Inflammatory macrophage (primary cell): Measurements from ENCODE around the gene SLC35F2.
"Not testable (repeated sequence)": the region's sequence is repeated elsewhere in the genome, so short reads cannot be mapped to it uniquely, and the experiment has no call there.

Experiments used
- DNase-seq, 2 donors: peaks; one replicate each; pipeline ENCODE4 v3.0.0-alpha.2; 2020 to 2022

Gene SLC35F2

DNA sequence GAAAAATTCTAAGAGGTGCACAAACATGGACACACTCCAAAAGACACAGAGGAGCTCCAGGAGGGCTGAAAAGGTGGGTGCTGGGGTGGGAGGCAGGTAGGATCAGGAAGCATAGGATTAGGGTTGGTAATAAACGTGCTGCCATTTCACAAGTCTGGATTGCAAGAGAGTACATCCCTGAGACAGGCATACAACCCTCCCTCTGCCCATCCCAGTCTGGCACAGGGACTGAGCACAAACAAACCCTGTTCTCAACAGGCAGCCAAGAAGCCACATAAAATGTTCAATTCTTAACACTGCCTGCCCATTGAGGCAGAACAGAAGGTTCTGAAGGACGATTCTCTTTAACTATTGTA lies 18.5 kb downstream of the SLC35F2 start:
- peak in 1 of 2 donors; percentile 6 for DNase-seq

DNA sequence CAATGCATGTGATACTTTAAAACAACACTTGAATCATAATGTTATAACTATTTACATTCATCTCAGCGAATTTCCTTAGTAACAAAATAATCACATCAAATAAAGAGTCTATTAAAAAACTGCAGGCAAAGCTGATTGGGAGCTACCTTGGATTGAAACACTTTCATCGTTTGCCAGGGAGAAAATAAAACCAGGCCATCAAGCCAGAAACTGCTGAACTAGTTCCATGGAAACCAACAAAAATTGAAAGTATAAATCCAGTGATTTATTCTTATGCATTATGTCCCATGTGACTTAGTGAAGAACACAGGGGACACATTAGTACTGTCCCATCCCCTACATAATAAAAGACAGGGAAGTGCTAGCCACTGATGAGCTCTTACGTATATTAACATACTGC lies 21.7 kb downstream of the SLC35F2 start:
- no peak for DNase-seq

DNA sequence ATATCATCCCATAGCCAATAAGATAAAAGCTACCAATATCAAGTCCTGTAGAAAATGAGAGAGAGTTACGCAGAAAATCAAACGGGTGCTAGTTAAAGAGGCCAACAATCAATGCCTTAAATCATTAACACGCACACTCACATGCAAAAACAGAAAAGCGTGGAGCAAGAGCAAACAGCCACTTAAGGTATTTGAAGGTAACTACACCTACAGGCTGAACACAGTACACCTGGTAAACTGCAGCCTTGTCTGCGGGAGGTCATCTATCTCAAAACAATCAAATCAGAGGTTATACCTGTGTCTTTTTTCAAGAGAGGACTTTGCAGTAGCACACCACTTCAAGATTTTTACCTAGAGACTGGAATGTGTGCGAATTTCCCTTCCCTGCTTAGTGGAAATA lies 23.6 kb downstream of the SLC35F2 start:
- no peak for DNase-seq

DNA sequence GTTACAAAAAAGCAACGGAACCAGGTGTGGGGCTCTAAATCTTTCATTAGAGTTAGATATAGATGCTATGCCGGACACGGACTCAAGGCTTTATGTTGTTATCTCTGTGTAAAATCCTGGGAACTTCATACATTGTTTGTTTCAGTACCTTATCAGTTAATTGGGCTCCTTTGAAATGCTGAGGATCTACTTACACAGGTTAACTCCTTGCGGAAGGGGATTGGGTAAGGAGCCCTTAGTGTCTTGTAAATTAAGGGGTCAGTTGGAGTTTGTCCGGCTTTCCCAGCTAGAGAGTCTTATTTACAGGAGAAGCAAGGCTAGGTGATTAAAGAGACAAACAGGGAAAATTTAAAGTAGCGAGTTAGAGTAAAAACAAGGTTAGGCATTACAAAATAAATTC lies 24.7 kb downstream of the SLC35F2 start:
- DNase-seq: not testable (repeated sequence)

DNA sequence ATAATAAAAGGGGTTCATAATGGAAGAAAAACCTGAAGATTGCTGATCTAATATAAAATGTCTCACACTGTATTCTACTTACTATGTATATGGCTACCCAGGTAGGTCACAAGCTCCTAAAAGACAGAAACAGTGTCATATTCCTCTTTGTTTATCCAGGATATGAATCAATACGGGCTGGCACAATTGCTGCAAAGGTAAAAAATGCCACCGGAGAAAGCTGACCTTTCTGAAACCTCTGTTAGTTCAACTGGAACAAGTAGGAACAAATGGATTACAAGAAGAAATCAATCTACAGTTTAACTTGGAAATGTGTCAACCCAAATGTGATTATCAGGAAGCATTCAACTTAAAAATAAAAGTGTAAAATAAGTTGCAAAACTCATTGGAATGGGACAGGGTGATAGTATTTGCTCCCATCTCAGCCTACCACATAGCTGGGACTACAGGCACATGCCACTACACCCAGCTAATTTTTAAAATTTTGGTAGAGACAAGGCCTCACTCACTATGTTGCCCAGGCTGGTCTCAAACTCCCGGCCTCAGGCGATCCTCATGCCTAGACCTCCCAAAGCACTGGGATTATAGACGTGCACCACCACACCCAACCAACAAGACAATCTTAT lies 27.6 kb downstream of the SLC35F2 start:
- DNase-seq: no peak

DNA sequence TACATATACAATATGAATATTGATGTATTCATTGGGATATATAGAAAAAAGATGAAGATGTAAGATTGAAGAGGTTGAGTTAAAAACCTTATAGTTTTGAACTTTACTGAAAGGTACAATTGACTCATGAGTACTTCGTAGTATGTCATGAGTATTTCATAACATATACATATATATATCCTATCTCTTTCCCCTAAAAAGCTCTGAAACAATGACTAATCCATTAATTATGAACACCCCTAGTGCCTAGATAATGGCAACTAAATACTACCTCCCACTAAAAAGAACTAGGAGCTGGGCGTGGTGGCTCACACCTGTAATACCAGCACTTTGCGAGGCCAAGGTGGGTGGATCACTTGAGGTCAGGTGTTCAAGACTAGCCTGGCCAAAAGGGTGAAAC lies 31.5 kb downstream of the SLC35F2 start:
- DNase-seq: no peak

DNA sequence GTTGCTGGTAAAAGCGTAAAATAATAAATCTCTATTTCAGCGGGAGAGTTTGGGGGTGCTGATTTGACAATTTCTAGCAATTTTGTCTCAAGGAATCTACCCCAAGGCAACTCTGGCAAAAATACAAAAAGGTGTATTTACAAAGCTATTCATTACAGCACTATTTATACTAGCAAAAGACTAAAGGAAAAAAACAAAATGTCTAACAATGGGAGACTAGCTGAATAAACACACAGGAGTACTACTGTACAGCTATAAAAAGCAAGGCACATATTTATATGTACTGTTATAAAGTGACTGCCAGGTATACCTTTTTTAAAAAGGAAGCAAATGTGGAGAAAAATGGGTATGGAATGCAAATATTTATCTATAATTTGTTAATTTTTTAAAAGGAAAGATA lies 32.7 kb downstream of the SLC35F2 start:
- no peak for DNase-seq

DNA sequence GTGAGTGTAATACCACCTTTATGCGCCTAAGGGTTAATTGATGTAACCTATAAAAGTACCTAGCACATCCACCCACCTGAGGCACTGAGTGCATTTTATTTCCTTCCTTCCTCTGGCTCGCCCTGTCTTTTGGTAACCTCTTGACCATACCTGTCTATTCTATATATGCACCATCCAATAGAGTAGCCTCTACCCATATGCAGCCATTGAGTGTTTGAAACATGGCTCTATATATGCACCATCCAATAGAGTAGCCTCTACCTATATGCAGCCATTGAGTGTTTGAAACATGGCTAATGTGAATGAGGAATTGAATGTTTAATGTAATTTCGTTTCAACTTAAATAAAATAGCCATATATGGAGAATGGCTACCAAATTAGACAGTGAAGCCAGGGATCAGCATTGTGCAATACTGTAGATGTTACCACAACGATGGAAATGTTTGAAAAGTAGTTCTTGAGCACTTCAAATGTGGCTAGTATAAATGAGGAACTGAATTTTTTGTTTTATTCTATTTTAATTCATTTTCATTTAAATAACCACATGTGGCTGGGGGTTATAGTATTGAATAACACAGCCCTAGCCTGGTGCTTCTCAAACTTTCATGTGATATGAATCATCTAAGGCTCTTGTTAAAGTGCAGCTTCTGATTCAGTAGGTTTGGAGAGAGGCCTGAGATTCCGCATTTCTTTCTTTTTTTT lies 33.8 kb downstream of the SLC35F2 start:
- peak; percentile 37 to 68 for DNase-seq

DNA sequence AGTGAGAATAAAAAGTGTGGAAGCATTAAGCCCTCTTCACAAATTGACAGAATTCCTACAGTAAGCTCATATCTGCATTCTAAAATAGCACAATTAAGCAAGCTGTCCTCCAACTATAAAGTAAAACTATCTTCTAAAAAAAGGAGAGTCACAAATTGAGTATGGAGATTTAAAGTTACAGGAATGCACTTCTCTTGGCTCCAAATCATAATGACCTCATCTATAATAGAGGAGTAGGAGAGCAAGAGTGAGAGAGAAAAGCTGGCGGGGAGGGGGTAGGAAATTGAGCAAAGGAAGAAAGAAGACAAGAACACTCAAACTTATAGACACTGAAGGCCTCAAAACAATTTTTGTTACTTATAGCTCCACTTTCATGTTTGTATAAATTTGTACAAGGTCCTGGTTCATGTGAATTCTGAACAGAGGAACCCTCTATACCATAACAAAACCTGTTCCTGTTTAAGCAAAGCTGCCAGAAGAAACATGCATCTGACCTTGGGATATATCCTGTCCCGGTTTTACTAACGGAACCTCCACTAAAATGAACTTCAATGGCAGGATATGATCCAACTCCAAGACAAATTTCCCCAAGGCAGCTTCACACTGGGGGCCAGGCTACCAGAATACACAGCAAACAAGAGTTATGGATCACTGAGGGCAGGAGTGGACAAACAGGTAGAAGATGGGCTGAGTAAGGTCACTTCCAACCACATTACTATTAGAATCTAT lies 37.2 kb downstream of the SLC35F2 start:
- DNase-seq: no peak

DNA sequence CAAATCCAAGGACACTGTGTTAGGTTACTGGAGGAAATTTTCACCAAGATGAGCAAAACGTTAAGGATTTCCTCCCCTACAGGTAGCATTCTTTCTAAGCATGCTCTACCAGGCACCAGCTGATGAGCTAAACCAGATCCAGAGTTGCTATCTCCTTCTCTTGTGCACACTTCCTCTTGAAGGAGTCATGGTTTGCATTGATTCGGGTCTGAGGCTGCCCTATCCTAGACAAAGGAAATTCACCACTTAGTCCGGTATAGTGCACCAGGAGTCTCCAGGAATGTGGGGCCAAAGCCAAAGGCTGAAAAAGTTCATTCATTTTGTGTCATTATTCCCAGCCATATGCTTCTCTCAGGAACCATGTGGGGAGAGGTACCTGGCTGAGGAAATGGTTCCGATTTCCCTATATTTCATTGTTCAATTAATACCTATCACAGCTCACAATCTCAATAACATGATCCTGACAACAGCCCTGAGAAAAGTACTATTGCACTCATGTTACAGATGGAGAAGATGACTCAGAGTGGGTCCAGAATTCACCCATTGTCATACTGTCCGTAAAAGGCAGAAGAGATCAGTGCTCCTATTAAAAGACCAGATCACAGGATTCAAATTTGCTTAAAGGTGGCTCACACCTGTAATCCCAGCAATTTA lies 39.1 kb downstream of the SLC35F2 start:
- no peak for DNase-seq

DNA sequence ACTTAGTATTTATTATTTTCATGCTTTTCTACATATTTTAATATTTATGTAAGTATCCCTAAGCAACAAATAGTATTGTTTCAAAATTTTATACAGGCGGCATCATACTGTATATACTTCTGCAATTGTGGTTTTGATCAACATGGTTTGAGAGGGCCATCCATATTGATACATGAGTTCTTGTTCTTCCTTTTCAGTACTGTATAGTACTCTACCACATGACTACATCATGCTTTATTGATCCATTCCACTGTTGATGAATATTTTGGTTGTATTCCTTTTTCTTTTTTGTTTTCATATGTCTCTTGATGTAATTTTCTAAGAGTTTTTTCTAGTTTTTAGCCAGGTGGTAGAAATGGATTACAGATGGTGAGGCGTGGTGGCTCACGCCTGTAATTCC lies 40.1 kb downstream of the SLC35F2 start:
- DNase-seq: peak in 1 of 2 donors; percentile 6

DNA sequence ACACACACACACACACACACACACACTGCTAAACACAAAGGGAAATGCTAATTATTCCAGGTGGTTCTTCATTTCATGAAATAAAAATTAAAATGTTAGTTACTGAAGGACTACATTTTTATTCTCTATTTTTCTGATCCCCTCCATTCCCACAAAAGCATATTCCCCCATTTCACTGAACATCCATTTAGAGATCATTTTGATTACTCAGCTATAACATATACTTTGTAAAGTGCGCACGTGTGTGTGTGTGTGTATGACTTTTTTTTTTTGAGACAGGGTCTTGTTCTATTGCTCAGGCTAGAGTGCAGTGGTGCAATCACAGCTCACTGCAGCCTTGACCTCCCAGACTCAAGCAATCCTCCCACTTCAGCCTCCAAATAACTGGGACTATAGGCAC lies 42.6 kb downstream of the SLC35F2 start:
- DNase-seq: no peak

DNA sequence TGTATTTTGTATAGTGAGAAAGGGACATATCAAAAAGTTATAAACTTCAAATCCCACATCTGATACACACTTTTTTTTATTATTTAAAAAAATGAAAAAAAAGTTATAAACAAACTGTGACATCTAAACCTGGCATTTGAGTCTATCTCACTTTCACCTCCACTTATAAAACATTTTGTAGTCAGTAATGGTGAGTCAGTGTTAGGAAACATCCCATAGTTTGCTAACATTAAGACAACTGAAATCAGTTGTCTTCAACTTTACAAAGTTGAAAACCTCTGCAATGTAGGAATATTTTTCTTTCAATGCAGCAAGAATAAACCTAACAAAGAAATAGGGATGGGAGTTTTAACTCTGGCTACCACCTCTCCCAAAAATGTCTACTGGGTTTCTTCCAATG lies 47.7 kb downstream of the SLC35F2 start:
- no peak for DNase-seq

DNA sequence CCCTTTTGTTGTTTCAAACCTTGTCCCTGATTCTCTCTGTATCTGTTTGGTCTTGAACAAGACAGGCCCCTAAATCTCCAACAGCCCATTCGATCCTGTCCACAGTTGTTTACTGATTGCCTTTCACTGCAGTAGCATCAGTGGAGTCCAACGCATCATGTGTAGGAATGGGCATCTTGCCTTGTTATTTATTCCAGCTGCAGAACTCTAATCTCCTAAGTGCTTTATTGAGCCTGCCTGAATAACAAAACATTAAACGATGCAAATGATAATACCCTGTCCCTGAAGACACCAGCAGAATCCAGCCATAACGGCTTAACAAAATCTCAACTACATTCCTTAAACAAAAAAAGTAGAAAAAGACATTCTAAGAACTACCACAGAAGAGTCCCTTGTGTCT lies 50.1 kb downstream of the SLC35F2 start:
- DNase-seq: no peak

DNA sequence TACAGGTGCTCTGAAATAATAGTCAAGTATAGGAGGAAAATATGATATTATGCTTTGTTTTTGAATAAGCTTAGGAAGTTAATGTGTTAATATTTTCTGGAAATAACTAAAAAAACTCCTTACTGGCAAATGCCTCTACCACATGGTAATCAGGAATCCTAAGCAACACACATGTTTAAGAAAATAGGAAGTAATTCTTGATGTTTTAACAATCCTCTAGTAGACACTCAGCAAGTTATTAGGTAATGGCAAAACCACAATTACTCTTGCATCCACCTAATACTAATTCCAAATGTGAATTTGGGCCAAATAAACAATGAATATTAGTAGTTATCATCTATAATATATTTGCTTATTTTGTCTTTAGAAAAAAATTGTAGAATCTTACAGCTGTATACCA lies 53.6 kb downstream of the SLC35F2 start:
- DNase-seq: peak; percentile 37 to 74

DNA sequence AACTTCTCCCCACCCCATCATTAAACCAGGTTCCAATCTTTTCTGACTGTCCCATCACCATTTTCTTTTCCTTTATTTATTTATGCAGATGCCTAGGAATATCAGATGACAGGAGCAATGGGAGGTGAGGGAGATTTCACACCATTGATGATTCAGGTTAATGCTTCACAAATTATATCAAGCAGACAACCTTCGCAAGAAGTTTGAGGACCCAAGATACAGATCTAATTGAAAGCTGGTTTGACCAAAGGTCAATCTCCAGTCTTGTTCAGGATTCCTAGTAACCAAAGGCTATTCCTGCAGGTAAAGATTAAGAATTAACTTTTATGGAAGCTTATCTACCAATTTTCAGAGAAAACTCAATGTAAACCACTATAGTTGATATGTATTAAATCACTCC lies 54.4 kb downstream of the SLC35F2 start:
- no peak for DNase-seq

DNA sequence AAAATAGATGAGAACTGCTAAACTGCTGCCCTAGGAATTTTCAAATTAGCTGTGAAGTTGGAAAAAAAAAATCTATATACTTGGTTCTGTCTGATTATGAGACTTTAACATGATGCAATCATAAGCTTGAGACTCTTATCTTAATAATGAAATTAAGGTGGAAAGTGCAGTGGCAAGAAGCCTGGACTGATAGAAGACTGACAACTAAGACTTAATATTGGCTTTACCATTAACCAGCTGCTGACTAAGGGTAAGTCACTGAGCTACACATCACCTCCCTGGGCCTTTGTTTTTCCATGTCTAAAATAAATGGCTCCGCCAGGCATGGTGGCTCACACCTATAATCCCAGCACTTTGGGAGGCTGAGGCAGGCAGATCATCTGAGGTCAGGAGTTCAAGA lies 56.9 kb downstream of the SLC35F2 start:
- no peak for DNase-seq

DNA sequence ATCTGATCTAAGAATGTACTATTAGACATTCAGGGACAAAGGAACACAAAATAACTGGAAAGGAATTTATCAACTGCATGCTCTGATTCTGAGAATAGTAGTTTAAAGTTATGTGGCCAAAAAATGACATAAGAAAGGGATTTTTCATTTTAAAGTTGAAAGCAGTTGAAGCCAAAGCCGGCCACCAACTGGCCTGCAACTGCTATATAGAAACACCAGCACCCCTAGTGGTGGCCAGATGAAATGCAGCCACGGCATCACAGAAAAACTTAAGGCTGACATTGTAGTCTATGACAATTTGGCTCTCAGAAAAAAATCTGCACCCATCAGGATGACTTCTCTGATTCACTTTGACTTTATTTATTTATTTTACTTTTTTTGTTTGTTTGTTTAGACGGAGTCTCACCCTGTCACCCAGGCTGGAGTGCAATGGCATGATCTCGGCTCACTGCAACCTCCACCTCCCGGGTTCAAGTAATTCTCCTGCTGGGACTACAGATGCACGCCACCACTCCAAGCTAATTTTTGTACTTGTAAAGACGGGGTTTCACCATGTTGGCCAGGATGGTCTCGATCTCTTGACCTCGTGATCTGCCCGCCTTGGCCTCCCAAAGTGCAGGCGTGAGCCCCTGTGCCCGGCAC lies 59.2 kb downstream of the SLC35F2 start:
- DNase-seq: peak; percentile 81 to 86

DNA sequence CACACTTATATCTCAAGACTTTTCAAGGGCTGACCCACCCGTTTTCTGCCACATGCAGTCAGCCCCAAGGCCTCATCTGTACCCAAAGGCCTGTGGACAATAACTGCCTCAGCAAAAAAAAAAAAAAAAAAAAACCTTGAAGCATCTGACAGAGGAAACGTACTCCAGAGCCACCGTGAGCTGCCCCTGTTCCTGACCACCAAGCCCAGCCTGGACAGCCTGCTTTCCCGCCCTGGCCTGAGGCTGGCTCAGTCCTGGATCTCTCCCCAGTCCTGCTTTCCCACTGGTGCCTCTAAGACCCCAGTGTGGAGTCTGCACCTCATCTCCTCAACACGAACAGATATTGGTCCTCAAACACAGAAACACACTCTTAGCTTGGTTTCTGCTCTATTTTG lies 66.5 kb downstream of the SLC35F2 start:
- no peak for DNase-seq

DNA sequence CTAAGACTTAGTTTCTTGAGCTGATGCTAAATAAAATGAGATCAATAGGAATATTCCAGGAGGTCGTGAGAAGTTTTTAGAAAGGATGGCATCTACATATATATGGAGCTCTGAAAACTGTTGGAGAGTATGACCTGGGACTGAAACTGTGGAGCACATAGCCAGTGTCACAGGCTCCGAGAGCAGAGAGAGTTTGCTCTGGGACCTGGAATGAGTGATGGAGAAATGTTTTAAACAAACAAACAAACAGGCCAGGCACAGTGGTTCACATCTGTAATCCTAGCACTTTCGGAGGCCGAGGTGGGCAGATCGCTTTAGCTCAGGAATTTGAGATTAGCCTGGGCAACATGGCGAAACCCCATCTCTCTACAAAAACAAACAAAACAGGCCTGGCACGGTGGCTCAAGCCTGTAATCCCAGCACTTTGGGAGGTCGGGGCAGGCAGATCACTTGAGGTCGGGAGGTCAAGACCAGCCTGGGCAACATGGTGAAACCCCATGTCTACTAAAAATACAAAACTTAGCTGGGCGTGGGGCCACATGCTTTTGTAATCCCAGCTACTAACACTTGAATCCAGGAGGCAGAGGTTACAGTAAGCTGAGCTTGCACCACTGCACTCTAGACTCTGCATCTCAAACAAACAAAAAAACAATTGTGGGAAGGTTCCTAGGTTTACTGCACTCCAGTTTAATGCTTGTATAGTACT lies 67.1 kb downstream of the SLC35F2 start:
- DNase-seq: no peak

DNA sequence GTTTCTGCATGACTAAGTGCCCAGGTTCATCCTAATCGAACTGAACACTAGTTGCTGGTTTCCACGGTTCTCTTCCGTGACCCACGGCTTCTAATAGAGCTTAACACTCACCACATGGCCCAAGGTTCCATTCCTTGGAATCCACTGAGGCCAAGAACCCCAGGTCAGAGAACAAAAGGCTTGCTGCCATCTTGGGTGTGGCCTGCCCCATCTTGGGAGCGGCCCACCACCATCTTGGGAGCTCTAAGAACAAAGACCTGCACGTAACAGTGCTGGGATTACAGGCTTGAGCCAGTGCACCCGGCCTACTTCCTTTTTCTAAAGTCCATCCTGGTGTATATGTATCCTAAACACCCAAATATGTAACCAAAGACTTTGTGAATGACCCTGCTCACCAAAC lies 68.8 kb downstream of the SLC35F2 start:
- DNase-seq: no peak

DNA sequence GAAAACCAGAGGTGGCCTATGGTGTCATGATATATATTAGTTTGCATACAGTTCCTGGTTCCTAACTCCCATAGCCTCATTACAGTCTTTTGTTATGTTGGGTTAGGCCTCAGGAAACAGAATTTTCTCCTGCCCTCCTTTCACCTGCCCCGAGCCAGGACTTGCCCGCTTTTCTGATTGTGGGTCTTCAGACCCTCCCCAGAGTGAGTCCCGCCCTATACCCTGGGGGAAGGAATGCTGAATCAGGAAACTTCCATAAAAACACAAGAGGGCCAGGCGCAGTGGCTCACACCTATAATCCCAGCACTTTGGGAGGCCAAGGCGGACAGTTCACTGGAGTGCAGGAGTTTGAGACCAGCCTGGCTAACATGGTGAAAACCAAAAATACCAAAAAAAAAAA lies 70.9 kb downstream of the SLC35F2 start:
- DNase-seq: no peak
